ENCODE data around the gene BAG3. TPM values are rescaled to one million over a fixed set of nuclear protein-coding genes. Genes with fewer than 3 reads are reported as not detected.

BAG3 gene
- total and polyA plus RNA-seq, 9 of the 15 experiments (the other 6 are each of a cell fraction or from before 2014, with no cell fraction given): 2.6 to 27.4 (median 7.2) TPM

- TF ChIP-seq, protein P1, sequence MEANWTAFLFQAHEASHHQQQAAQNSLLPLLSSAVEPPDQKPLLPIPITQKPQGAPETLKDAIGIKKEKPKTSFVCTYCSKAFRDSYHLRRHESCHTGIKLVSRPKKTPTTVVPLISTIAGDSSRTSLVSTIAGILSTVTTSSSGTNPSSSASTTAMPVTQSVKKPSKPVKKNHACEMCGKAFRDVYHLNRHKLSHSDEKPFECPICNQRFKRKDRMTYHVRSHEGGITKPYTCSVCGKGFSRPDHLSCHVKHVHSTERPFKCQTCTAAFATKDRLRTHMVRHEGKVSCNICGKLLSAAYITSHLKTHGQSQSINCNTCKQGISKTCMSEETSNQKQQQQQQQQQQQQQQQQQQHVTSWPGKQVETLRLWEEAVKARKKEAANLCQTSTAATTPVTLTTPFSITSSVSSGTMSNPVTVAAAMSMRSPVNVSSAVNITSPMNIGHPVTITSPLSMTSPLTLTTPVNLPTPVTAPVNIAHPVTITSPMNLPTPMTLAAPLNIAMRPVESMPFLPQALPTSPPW (CRISPR knock-in tag; IDR thresholded peaks at IDR 0.05): no peak
- TF ChIP-seq ZNF282 (CRISPR knock-in tag; IDR thresholded peaks at IDR 0.05): no peak
- no peak for TF ChIP-seq CSDE1 (IDR thresholded peaks at IDR 0.05)
- TF ChIP-seq ARID1B (IDR thresholded peaks at IDR 0.05): no peak
Measured at GRCh38 chr10:119723161-119723560, 72.0 kb downstream of the BAG3 start (continued).

GRCh38 chr10:119723624-119724023 is 72.4 kb downstream of the BAG3 start:
- Histone ChIP-seq H3K9me3 (replicated peaks; ENCODE audit: control insufficient read depth, insufficient read depth, low read depth, low read length) (no peaks in the 10 kb centered on the region), H3K27ac (ENCODE audit: extremely low read depth, low read depth, low read length) (no peak overlapping the region), H3K27me3 (ENCODE audit: control insufficient read depth in 2 of 2, insufficient read depth in 2 of 2, low read length in 2 of 2) (no peaks in the 10 kb centered on the region), H3K9me1 (ENCODE audit: control insufficient read depth, insufficient read depth, low read length) (no peaks in the 10 kb centered on the region), H3K4me1 (replicated peaks in 1 of 2; ENCODE audit: control insufficient read depth in 2 of 2, insufficient read depth in 2 of 2, low read length in 2 of 2) (peaks cover 13 to 18% of the 10 kb centered on the region in 2 experiments), H3K4me3 (no peak overlapping the region), H4K20me1 (replicated peaks; ENCODE audit: control insufficient read depth, insufficient read depth, low read length) (no peaks in the 10 kb centered on the region), H3K9ac (ENCODE audit: insufficient read depth in 1 of 2, low read depth in 2 of 2, low read length in 2 of 2) (peak overlapping the region in 1 of 2 experiments; percentile 74; a peak in 2 of 4 replicates), H3K79me2 (ENCODE audit: control insufficient read depth, insufficient read depth, low read length) (peaks cover 11% of the 10 kb centered on the region; the same call in 2 of the 3 replicates), H2AFZ (ENCODE audit: low read depth, low read length) (no peak overlapping the region), H3K36me3 (ENCODE audit: control insufficient read depth, insufficient read depth, low read length) (no peaks in the 10 kb centered on the region), H3K4me2 (ENCODE audit: insufficient read depth, low read length) (no peak overlapping the region)
- no peak for ATAC-seq
- 79% methylated on average over 3 of the region's 3 CpGs for WGBS (ENCODE audit: insufficient coverage, low coverage, missing lambda C conversion rate)
- no TSS peak for BruUV-seq (replicated peaks)
- intact Hi-C loops (cut with micrococcal nuclease): no loop called here
- DNase-seq (ENCODE audit: extremely low read depth in 1 of 4, low spot score in 3 of 4): no peak
- FAIRE-seq: no peak
- ChIA-PET CTCF (ENCODE audit: low intra/inter-chr PET ratio) (no interaction called here), POLR2A (no interaction called here)
- TF ChIP-seq SMARCE1 (IDR thresholded peaks at IDR 0.05): no peak
- no peak for TF ChIP-seq SRSF3 (IDR thresholded peaks at IDR 0.05; ENCODE audit: insufficient read depth, low read length)
- no peak for TF ChIP-seq ZNF282 (CRISPR knock-in tag; IDR thresholded peaks at IDR 0.05)
- TF ChIP-seq ZNF124 (CRISPR knock-in tag; IDR thresholded peaks at IDR 0.05): no peak
- no peak for TF ChIP-seq CC2D1A (IDR thresholded peaks at IDR 0.05)
- no peak for TF ChIP-seq ZNF197 (CRISPR knock-in tag; IDR thresholded peaks at IDR 0.05; ENCODE audit: low read depth)
- no peak for TF ChIP-seq BRD9 (IDR thresholded peaks at IDR 0.05; ENCODE audit: low read depth, partially characterized antibody)
- TF ChIP-seq BACH1 (tag; IDR thresholded peaks at IDR 0.05): no peak
- TF ChIP-seq ZNF75A (CRISPR knock-in tag; IDR thresholded peaks at IDR 0.05): no peak
- no peak for TF ChIP-seq ZNF217 (CRISPR knock-in tag; IDR thresholded peaks at IDR 0.05)
- TF ChIP-seq NR2C2 (CRISPR knock-in tag; IDR thresholded peaks at IDR 0.05): no peak
- TF ChIP-seq NR2C2 (tag; IDR thresholded peaks at IDR 0.05): no peak
- TF ChIP-seq MBD1 (CRISPR knock-in tag; IDR thresholded peaks at IDR 0.05): no peak
- no peak for TF ChIP-seq POLR2G (IDR thresholded peaks at IDR 0.05; ENCODE audit: low read depth, low read length)
- TF ChIP-seq RFX7 (CRISPR knock-in tag; IDR thresholded peaks at IDR 0.05): no peak
- TF ChIP-seq ELF1 (tag; IDR thresholded peaks at IDR 0.05): no peak
- TF ChIP-seq NONO (IDR thresholded peaks at IDR 0.05; ENCODE audit: low read depth in 2 of 2, low read length in 1 of 2): no peak
- in situ Hi-C loops (cut with MboI): no loop called here
